H1 (cell line): Measurements from ENCODE around the gene SYNPR. TPM values are rescaled to one million over a fixed set of nuclear protein-coding genes. Genes with fewer than 3 reads are reported as not detected.

Source experiments
- BACH1 ChIP-seq: IDR thresholded peaks from 2 replicates; pipeline ENCODE4 v1.6.1; 2012; ENCODE audit warnings: low read length, improper control_type of control experiment
- CEBPB ChIP-seq: IDR thresholded peaks from 2 replicates; pipeline ENCODE4 v1.6.1; 2012; ENCODE audit warnings: low read depth, low read length
- CREB1 ChIP-seq: IDR thresholded peaks from 2 replicates; pipeline ENCODE4 v1.6.1; 2012; ENCODE audit warnings: inconsistent platforms
- EZH2 ChIP-seq: fragments of 200-600 bp; sonication (generic); IDR thresholded peaks from 2 replicates; pipeline ENCODE4 v1.7.1; 2012; ENCODE audit warnings: low read depth, mild to moderate bottlenecking, moderate library complexity, low read length, inconsistent platforms; ENCODE audit not compliant: severe bottlenecking
- JUN ChIP-seq: IDR thresholded peaks from 2 replicates; pipeline ENCODE4 v1.6.1; 2011; ENCODE audit warnings: low read depth, mild to moderate bottlenecking, improper control_type of control experiment, low read length
- KDM5A ChIP-seq: fragments of 200-600 bp; IDR thresholded peaks from 2 replicates; pipeline ENCODE4 v1.7.1; 2012; ENCODE audit warnings: mild to moderate bottlenecking, low read length, inconsistent platforms, mixed read lengths
- MAFK ChIP-seq: IDR thresholded peaks from 2 replicates; pipeline ENCODE4 v1.6.1; 2012; ENCODE audit warnings: low read depth, mild to moderate bottlenecking, improper control_type of control experiment, low read length
- SUZ12 ChIP-seq: fragments of 200-600 bp; sonication (generic); IDR thresholded peaks from 2 replicates; pipeline ENCODE4 v1.6.1; 2012; ENCODE audit warnings: mild to moderate bottlenecking, inconsistent platforms, low read length, moderate library complexity, mixed read lengths
- TAF1 ChIP-seq: IDR thresholded peaks from 2 replicates; pipeline ENCODE4 v1.6.1; 2011; ENCODE audit warnings: mild to moderate bottlenecking, low read depth, low read length
- polyA plus RNA-seq, 7 experiments: library from polyadenylated mRNA; depleted of rRNA in 3 of 7; stranded (reverse) in 5 of 7; unstranded in 2 of 7; fragments of >200 nt in 5 of 7; fragments of 200-250 nt in 2 of 7; gene quantifications; 1 replicate in 5 of 7; 2 replicates in 1 of 7; 4 replicates in 1 of 7; pipeline versions ENCODE4 v1.2.1 to v1.2.3, GENCODE V29; 2011 to 2013; ENCODE audit warnings: missing spikeins in 2 of 7, mixed read lengths in 2 of 7
- total RNA-seq: library from RNA; stranded (reverse); fragmentation: NEBNext Ultra II Directional; extraction: Animal tissue kit (Norgen Biotek cat#: 25700); gene quantifications from 2 replicates; pipeline ENCODE4 v1.2.1, GENCODE V29; 2021
- TF ChIP-seq, protein P1 (sequence below): fragments of 300-600 bp; sonication (generic); IDR thresholded peaks from 2 replicates; pipeline ENCODE4 v1.7.1; 2012; ENCODE audit warnings: low read length, moderate library complexity, mild to moderate bottlenecking, inconsistent platforms; ENCODE audit not compliant: insufficient replicate concordance
- TF ChIP-seq, protein P2 (sequence below), 3 experiments: IDR thresholded peaks; 1 replicate in 2 of 3; 2 replicates in 1 of 3; pipeline versions ENCODE4 v1.5.1 to v1.6.1; 2011; ENCODE audit warnings: low read length in 3 of 3, mild to moderate bottlenecking in 3 of 3, inconsistent platforms in 2 of 3, low read depth in 1 of 3, moderate library complexity in 1 of 3; ENCODE audit not compliant: insufficient read depth in 1 of 3; ENCODE audit errors: control extremely low read depth in 1 of 3

Gene SYNPR
- total and polyA plus RNA-seq, 2 of the 8 experiments (the other 6 are each of a cell fraction or from before 2014, with no cell fraction given), result 0.39 to 0.99 TPM

DNA sequence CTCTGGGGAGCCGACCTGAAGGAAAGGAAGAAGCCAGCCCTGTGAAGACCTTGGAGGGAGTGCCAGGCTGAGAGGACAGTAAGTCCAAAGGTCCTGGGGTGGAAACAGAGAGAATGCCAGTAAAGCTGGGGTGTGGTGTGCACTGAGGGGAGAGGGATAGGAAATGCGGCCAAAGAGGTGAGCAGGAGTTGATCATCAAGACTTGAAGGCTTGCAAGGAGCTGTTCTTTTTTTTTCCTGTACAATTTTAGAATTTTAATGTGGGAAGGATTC is 73.8 kb downstream of the SYNPR start (continued):
- TF ChIP-seq, protein P1, sequence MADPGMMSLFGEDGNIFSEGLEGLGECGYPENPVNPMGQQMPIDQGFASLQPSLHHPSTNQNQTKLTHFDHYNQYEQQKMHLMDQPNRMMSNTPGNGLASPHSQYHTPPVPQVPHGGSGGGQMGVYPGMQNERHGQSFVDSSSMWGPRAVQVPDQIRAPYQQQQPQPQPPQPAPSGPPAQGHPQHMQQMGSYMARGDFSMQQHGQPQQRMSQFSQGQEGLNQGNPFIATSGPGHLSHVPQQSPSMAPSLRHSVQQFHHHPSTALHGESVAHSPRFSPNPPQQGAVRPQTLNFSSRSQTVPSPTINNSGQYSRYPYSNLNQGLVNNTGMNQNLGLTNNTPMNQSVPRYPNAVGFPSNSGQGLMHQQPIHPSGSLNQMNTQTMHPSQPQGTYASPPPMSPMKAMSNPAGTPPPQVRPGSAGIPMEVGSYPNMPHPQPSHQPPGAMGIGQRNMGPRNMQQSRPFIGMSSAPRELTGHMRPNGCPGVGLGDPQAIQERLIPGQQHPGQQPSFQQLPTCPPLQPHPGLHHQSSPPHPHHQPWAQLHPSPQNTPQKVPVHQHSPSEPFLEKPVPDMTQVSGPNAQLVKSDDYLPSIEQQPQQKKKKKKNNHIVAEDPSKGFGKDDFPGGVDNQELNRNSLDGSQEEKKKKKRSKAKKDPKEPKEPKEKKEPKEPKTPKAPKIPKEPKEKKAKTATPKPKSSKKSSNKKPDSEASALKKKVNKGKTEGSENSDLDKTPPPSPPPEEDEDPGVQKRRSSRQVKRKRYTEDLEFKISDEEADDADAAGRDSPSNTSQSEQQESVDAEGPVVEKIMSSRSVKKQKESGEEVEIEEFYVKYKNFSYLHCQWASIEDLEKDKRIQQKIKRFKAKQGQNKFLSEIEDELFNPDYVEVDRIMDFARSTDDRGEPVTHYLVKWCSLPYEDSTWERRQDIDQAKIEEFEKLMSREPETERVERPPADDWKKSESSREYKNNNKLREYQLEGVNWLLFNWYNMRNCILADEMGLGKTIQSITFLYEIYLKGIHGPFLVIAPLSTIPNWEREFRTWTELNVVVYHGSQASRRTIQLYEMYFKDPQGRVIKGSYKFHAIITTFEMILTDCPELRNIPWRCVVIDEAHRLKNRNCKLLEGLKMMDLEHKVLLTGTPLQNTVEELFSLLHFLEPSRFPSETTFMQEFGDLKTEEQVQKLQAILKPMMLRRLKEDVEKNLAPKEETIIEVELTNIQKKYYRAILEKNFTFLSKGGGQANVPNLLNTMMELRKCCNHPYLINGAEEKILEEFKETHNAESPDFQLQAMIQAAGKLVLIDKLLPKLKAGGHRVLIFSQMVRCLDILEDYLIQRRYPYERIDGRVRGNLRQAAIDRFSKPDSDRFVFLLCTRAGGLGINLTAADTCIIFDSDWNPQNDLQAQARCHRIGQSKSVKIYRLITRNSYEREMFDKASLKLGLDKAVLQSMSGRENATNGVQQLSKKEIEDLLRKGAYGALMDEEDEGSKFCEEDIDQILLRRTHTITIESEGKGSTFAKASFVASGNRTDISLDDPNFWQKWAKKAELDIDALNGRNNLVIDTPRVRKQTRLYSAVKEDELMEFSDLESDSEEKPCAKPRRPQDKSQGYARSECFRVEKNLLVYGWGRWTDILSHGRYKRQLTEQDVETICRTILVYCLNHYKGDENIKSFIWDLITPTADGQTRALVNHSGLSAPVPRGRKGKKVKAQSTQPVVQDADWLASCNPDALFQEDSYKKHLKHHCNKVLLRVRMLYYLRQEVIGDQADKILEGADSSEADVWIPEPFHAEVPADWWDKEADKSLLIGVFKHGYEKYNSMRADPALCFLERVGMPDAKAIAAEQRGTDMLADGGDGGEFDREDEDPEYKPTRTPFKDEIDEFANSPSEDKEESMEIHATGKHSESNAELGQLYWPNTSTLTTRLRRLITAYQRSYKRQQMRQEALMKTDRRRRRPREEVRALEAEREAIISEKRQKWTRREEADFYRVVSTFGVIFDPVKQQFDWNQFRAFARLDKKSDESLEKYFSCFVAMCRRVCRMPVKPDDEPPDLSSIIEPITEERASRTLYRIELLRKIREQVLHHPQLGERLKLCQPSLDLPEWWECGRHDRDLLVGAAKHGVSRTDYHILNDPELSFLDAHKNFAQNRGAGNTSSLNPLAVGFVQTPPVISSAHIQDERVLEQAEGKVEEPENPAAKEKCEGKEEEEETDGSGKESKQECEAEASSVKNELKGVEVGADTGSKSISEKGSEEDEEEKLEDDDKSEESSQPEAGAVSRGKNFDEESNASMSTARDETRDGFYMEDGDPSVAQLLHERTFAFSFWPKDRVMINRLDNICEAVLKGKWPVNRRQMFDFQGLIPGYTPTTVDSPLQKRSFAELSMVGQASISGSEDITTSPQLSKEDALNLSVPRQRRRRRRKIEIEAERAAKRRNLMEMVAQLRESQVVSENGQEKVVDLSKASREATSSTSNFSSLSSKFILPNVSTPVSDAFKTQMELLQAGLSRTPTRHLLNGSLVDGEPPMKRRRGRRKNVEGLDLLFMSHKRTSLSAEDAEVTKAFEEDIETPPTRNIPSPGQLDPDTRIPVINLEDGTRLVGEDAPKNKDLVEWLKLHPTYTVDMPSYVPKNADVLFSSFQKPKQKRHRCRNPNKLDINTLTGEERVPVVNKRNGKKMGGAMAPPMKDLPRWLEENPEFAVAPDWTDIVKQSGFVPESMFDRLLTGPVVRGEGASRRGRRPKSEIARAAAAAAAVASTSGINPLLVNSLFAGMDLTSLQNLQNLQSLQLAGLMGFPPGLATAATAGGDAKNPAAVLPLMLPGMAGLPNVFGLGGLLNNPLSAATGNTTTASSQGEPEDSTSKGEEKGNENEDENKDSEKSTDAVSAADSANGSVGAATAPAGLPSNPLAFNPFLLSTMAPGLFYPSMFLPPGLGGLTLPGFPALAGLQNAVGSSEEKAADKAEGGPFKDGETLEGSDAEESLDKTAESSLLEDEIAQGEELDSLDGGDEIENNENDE, result no peak
- TF ChIP-seq CEBPB, result no peak
- no peak for TF ChIP-seq EZH2
- TF ChIP-seq BACH1, result no peak
- no peak for TF ChIP-seq KDM5A
- TF ChIP-seq TAF1, result no peak
- no peak for TF ChIP-seq JUN
- TF ChIP-seq, protein P2, sequence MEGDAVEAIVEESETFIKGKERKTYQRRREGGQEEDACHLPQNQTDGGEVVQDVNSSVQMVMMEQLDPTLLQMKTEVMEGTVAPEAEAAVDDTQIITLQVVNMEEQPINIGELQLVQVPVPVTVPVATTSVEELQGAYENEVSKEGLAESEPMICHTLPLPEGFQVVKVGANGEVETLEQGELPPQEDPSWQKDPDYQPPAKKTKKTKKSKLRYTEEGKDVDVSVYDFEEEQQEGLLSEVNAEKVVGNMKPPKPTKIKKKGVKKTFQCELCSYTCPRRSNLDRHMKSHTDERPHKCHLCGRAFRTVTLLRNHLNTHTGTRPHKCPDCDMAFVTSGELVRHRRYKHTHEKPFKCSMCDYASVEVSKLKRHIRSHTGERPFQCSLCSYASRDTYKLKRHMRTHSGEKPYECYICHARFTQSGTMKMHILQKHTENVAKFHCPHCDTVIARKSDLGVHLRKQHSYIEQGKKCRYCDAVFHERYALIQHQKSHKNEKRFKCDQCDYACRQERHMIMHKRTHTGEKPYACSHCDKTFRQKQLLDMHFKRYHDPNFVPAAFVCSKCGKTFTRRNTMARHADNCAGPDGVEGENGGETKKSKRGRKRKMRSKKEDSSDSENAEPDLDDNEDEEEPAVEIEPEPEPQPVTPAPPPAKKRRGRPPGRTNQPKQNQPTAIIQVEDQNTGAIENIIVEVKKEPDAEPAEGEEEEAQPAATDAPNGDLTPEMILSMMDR (IDR thresholded peaks at IDR 0.05; ENCODE audit: control extremely low read depth in 1 of 3, insufficient read depth in 1 of 3, low read depth in 1 of 3, low read length in 3 of 3), result no peak
- no peak for TF ChIP-seq SUZ12
- no peak for TF ChIP-seq CREB1
- TF ChIP-seq MAFK, result no peak
